HepG2 (cell line): Measurements from ENCODE around the gene TLCD3A. TPM values are rescaled to one million over a fixed set of nuclear protein-coding genes. Genes with fewer than 3 reads are reported as not detected.

ENCODE experiments used
- ATM ChIP-seq: fragments of 450-650 bp; IDR thresholded peaks from 2 replicates; pipeline ENCODE4 v1.7.1; 2017; ENCODE audit warnings: mild to moderate bottlenecking, borderline replicate concordance
- NCOA2 ChIP-seq: sonication (generic); formaldehyde crosslinking; IDR thresholded peaks from 2 replicates; pipeline ENCODE4 v1.8.0; 2022; ENCODE audit warnings: inconsistent platforms
- NFAT5 ChIP-seq: sonication (generic); formaldehyde crosslinking; IDR thresholded peaks from 2 replicates; pipeline ENCODE4 v1.4.0; 2020; ENCODE audit warnings: missing genetic modification reagents
- THRA ChIP-seq: sonication (generic); formaldehyde crosslinking; IDR thresholded peaks from 2 replicates; pipeline ENCODE4 v1.4.0; 2020; ENCODE audit warnings: missing genetic modification reagents, borderline replicate concordance
- XRCC5 ChIP-seq: fragments of 200-400 bp; formaldehyde crosslinking; optimal IDR thresholded peaks from 2 replicates; pipeline ENCODE3; 2017; ENCODE audit warnings: mild to moderate bottlenecking, low read length
- ZBTB40 ChIP-seq, 2 experiments: fragments of 450-650 bp in 1 of 2; sonication (generic) in 1 of 2; formaldehyde crosslinking in 1 of 2; IDR thresholded peaks; 2 replicates each; pipeline versions ENCODE4 v1.6.1 to v1.8.0; 2016 to 2022; ENCODE audit warnings: antibody characterized with exemption in 1 of 2, mild to moderate bottlenecking in 1 of 2, missing genetic modification reagents in 1 of 2
- ZMYM4 ChIP-seq: sonication (generic); formaldehyde crosslinking; IDR thresholded peaks from 2 replicates; pipeline ENCODE4 v1.8.1; 2023; ENCODE audit warnings: mild to moderate bottlenecking, missing genetic modification reagents
- ZNF709 ChIP-seq: sonication (generic); formaldehyde crosslinking; IDR thresholded peaks from 2 replicates; pipeline ENCODE4 v1.5.0; 2020; ENCODE audit warnings: mild to moderate bottlenecking, missing genetic modification reagents
- ZXDC ChIP-seq: sonication (generic); formaldehyde crosslinking; IDR thresholded peaks from 2 replicates; pipeline ENCODE4 v1.5.0; 2020; ENCODE audit warnings: mild to moderate bottlenecking, missing genetic modification reagents
- polyA plus RNA-seq, 8 experiments: library from polyadenylated mRNA; depleted of rRNA in 3 of 8; stranded (reverse) in 7 of 8; unstranded in 1 of 8; fragments of >200 nt; fragmentation: Illumina TruSeq in 4 of 8; extraction: Trizol in 4 of 8; gene quantifications; 2 replicates each; pipeline versions ENCODE4 v1.2.1 to v1.2.3, GENCODE V29; 2011 to 2016; ENCODE audit warnings: low read depth in 4 of 8, missing spikeins in 1 of 8, mixed read lengths in 1 of 8; ENCODE audit not compliant: insufficient read depth in 1 of 8
- total RNA-seq, 5 experiments: library from RNA; depleted of rRNA; stranded (reverse); fragments of >200 nt; fragmentation: Illumina TruSeq; extraction: Trizol; gene quantifications; 2 replicates each; pipeline ENCODE4 v1.2.3, GENCODE V29; 2016; ENCODE audit warnings: low read depth in 1 of 5

TLCD3A gene
- total and polyA plus RNA-seq, 2 of the 13 experiments (the other 11 are each of a cell fraction or from before 2014, with no cell fraction given): 25.2 to 46.6 TPM

GRCh38 chr17:752002-752619 is 19.7 kb downstream of the TLCD3A start, which contains the start of gene GEMIN4 (continued):
- TF ChIP-seq NFAT5 (CRISPR knock-in tag) (peak; percentile 64), XRCC5 (peak; percentile 73), NCOA2 (CRISPR knock-in tag) (no peak; the same call in 1 of the 2 replicates), ZMYM4 (CRISPR knock-in tag) (peak; percentile 78; the same call in 1 of the 2 replicates), ZNF709 (CRISPR knock-in tag) (peak; percentile 26; the same call in 1 of the 2 replicates), ZBTB40 (IDR thresholded peaks at IDR 0.05) (no peak), ZBTB40 (CRISPR knock-in tag; IDR thresholded peaks at IDR 0.05) (peak; percentile 19; the same call in 1 of the 2 replicates), ZXDC (peak; percentile 62), THRA (peak; percentile 45; the same call in 1 of the 2 replicates), ATM (no peak)
